ENCODE measurements around the gene EEPD1. TPM values are rescaled to one million over a fixed set of nuclear protein-coding genes. Genes with fewer than 3 reads are reported as not detected.

EEPD1 gene
- total RNA-seq, 1 donor from 2014 or later, result 8.7 TPM

GRCh38 chr7:36279926-36280315, 126.9 kb downstream of the EEPD1 start:
- no peak for DNase-seq (ENCODE audit: low read depth)
- H3K27me3 ChIP-seq (ENCODE audit: control insufficient read depth, insufficient read depth, low read length), result no peaks in the 10 kb centered on the region
- no peaks in the 10 kb centered on the region for H3K36me3 ChIP-seq (ENCODE audit: control insufficient read depth, insufficient read depth, low read length)
- H3K4me3 ChIP-seq (ENCODE audit: low read depth, low read length), result no peak overlapping the region
- no peak for TF ChIP-seq CTCF (IDR thresholded peaks at IDR 0.05; ENCODE audit: insufficient read depth, low read length, poor library complexity, severe bottlenecking)

DNA sequence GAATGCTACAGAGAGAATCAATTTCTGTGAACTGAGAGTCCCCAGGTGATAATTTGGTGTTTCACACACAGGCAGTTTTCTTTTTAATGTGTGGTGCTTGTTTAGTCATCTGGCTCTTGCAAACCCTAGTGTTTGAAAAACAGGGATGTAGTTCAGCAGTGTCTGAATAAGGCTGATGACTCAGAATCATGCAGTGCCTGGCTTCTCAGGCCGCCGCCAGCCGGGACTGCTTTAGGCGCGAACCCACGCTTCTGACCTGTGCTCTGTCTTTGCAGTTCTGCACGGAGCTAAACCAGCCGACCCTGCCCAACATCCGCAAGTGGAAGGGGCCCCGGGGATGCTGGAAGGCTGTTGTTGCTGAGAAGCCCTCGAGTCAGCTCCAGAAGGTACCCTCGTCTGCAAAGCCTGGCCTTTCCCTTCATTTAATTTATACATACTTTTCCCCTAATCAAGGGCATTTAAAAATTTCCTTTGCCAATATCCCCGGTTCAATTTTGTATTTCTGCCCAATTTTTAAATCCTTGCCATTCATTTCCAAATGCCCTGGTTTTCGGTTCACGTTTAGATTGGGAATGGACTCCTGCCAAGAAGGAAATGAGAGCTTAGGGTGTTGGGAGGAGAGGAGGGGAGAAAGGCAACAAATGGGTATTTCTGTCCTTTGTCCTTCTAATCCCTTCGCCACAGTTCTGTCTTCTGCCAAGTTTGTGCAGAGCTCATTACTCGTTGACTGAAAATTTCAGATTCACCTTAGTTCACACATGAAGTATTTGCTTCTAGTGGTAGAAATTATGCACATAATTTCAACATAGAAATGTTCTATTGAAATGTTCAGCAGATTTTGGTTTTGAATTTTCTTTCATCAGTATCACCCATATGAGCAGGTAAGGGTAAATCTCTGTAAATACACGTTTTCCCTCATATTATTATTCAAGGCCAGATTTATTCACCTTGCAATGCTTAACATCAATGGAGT, 128.1 kb downstream of the EEPD1 start:
- DNase-seq (ENCODE audit: low read depth), result peak; percentile 87
- no peaks in the 10 kb centered on the region for H3K27me3 ChIP-seq (ENCODE audit: control insufficient read depth, insufficient read depth, low read length)
- peak overlapping the region; percentile 8 for H3K4me3 ChIP-seq (ENCODE audit: low read depth, low read length)
- no peaks in the 10 kb centered on the region for H3K36me3 ChIP-seq (ENCODE audit: control insufficient read depth, insufficient read depth, low read length)
- no peak for TF ChIP-seq CTCF (IDR thresholded peaks at IDR 0.05; ENCODE audit: insufficient read depth, low read length, poor library complexity, severe bottlenecking)

DNA sequence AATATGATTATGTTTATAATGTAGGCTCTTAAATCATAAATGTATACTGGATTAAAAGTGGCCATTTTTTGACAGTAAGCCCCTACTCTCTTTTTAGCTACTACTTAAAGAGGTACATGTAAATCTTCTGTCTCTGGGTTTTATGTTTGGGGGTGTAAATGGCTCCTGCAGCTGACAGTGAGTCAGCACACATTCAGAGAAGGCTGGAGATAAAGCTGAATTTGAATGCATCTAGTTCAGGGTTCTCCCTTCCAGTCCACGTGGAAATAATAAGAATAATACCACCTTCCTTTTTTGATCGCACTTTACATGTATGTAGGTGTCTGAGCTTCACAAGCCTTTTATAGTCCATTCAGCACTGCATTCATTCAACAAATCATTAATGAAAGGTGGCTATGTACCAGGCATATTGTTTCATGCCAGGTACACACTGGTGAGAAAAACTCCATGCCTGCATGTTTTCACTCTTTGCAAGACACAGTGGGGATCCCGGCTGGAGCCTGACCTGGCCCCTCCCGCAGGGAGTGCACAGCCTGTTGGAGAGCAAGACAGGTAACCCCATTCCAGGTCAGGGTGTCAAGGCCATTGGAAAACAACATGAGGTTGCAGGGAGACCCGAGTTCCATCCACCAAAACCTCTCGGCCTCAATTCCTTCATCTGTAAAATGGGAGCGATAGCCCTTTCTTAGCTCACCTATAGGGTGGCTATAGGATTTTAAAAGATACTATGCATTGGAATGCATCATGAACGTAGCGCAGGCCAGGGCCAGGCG, 129.1 kb downstream of the EEPD1 start:
- DNase-seq (ENCODE audit: low read depth), result no peak
- no peaks in the 10 kb centered on the region for H3K27me3 ChIP-seq (ENCODE audit: control insufficient read depth, insufficient read depth, low read length)
- no peak overlapping the region for H3K4me3 ChIP-seq (ENCODE audit: low read depth, low read length)
- TF ChIP-seq CTCF (IDR thresholded peaks at IDR 0.05; ENCODE audit: insufficient read depth, low read length, poor library complexity, severe bottlenecking), result no peak
- no peaks in the 10 kb centered on the region for H3K36me3 ChIP-seq (ENCODE audit: control insufficient read depth, insufficient read depth, low read length)

DNA sequence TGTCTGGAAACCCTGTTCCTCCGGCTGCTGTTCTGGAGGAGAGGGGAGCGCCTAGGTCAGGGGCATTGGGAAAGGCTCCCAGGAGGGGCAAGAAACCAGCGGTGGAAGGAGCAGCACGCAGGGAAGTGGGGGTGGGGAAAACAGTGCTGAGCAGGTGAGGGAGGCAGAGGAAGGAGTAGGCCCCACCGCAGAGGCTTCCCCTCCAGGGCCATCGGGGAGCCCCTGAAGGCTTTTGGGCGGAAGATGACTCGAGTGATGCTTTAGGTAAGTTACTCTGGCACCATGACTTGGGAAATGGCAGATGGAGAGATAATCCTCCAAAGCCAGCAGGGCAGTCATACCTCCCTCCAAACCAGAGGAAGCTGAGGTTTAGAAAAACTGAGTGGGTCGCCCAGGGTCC, 130.1 kb downstream of the EEPD1 start:
- Histone ChIP-seq H3K36me3 (ENCODE audit: control insufficient read depth, insufficient read depth, low read length) (no peaks in the 10 kb centered on the region), H3K4me3 (ENCODE audit: low read depth, low read length) (no peak overlapping the region), H3K27me3 (ENCODE audit: control insufficient read depth, insufficient read depth, low read length) (no peaks in the 10 kb centered on the region)
- DNase-seq (ENCODE audit: low read depth), result no peak
- TF ChIP-seq CTCF (IDR thresholded peaks at IDR 0.05; ENCODE audit: insufficient read depth, low read length, poor library complexity, severe bottlenecking), result no peak

DNA sequence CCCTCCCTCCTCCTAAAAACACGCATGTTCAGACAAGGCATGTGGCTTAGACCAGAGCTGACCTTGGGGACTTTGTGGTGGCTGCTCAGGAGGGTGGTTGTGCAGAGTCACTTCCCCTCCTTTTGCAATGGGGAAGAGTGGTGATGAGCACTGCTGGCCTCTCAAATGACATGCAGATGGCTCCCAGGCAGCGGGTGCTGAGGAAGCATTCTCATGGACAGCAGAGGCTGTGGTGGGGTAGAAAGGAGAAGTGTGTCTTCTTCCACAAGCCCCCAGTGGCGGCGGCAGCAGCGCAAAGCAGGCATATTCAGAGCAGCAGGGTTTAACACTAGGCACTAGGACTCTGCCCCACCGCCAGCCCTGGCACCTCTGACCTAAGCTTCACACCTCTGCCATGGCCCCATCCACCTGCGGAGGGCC, 130.7 kb downstream of the EEPD1 start:
- H3K4me3 ChIP-seq (ENCODE audit: low read depth, low read length), result no peak overlapping the region
- TF ChIP-seq CTCF (IDR thresholded peaks at IDR 0.05; ENCODE audit: insufficient read depth, low read length, poor library complexity, severe bottlenecking), result no peak
- H3K27me3 ChIP-seq (ENCODE audit: control insufficient read depth, insufficient read depth, low read length), result no peaks in the 10 kb centered on the region
- no peaks in the 10 kb centered on the region for H3K36me3 ChIP-seq (ENCODE audit: control insufficient read depth, insufficient read depth, low read length)
- no peak for DNase-seq (ENCODE audit: low read depth)
